NCI-H146 (cell line): ENCODE measurements around the gene AUTS2.

Source experiments
- DNase-seq: peaks from one replicate; lab custom pipeline; 2025; lab: John Stamatoyannopoulos, UW

The AUTS2 gene

GRCh38 chr7:70188901-70189650, 590.8 kb downstream of the AUTS2 start:
- DNase-seq, result no peak

- DNase-seq, result no peak
Observed at GRCh38 chr7:70189776-70190175, 591.5 kb downstream of the AUTS2 start.

GRCh38 chr7:70190281-70190680, 592.0 kb downstream of the AUTS2 start:
- DNase-seq, result no peak

- DNase-seq, result peak; percentile 40
Observed at GRCh38 chr7:70193514-70193913, 595.2 kb downstream of the AUTS2 start.

GRCh38 chr7:70208236-70209063, 610.2 kb downstream of the AUTS2 start:
- no peak for DNase-seq

GRCh38 chr7:70210200-70210935, 612.1 kb downstream of the AUTS2 start:
- DNase-seq, result no peak

- DNase-seq, result no peak
Observed at GRCh38 chr7:70210936-70211310, 612.6 kb downstream of the AUTS2 start.

GRCh38 chr7:70212281-70212680, 614.0 kb downstream of the AUTS2 start:
- no peak for DNase-seq

GRCh38 chr7:70214071-70214470, 615.8 kb downstream of the AUTS2 start:
- DNase-seq, result peak; percentile 11

- no peak for DNase-seq
Observed at GRCh38 chr7:70215491-70215890, 617.2 kb downstream of the AUTS2 start.

GRCh38 chr7:70217571-70217970, 619.3 kb downstream of the AUTS2 start:
- DNase-seq, result no peak

- no peak for DNase-seq
Observed at GRCh38 chr7:70218006-70218405, 619.7 kb downstream of the AUTS2 start.

- no peak for DNase-seq
Observed at GRCh38 chr7:70219061-70219460, 620.8 kb downstream of the AUTS2 start.

GRCh38 chr7:70229242-70229641, 631.0 kb downstream of the AUTS2 start:
- no peak for DNase-seq

GRCh38 chr7:70230761-70231160, 632.5 kb downstream of the AUTS2 start:
- no peak for DNase-seq

GRCh38 chr7:70233776-70234175, 635.5 kb downstream of the AUTS2 start:
- DNase-seq, result no peak

GRCh38 chr7:70237256-70237655, 639.0 kb downstream of the AUTS2 start:
- DNase-seq, result peak; percentile 32

- DNase-seq, result no peak
Observed at GRCh38 chr7:70237831-70238575, 639.7 kb downstream of the AUTS2 start.

- no peak for DNase-seq
Observed at GRCh38 chr7:70239918-70240317, 641.6 kb downstream of the AUTS2 start.

- DNase-seq, result no peak
Observed at GRCh38 chr7:70240873-70241272, 642.6 kb downstream of the AUTS2 start.

GRCh38 chr7:70241536-70242175, 643.4 kb downstream of the AUTS2 start:
- DNase-seq, result no peak
